ENCODE data around the gene CTSZ.

DNA sequence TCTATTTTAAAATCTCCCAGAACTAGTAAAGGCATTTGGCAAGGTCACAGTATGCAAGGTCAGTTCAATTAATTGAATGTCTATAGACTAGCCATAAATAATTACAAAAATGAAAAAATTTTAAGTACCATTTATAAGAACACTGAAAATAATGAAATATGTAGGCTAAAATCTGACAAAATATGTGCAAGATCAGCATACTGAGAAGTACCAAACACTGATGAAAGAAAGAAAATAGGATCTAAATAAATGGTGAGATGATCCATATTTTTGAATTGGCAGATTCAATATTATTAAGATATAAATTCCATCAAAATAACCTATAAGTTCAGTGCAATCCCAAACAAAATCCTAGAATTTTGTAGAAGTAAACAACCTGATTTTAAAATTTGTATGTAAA is 54.0 kb downstream of the CTSZ start:
- TF ChIP-seq, protein P1, sequence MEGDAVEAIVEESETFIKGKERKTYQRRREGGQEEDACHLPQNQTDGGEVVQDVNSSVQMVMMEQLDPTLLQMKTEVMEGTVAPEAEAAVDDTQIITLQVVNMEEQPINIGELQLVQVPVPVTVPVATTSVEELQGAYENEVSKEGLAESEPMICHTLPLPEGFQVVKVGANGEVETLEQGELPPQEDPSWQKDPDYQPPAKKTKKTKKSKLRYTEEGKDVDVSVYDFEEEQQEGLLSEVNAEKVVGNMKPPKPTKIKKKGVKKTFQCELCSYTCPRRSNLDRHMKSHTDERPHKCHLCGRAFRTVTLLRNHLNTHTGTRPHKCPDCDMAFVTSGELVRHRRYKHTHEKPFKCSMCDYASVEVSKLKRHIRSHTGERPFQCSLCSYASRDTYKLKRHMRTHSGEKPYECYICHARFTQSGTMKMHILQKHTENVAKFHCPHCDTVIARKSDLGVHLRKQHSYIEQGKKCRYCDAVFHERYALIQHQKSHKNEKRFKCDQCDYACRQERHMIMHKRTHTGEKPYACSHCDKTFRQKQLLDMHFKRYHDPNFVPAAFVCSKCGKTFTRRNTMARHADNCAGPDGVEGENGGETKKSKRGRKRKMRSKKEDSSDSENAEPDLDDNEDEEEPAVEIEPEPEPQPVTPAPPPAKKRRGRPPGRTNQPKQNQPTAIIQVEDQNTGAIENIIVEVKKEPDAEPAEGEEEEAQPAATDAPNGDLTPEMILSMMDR (IDR thresholded peaks at IDR 0.05): no peak
- no peak for TF ChIP-seq POLR2A (IDR thresholded peaks at IDR 0.05; ENCODE audit: low read length)
- no peak for TF ChIP-seq RAD21 (conservative IDR thresholded peaks at IDR 0.05 in 1 of 2, IDR thresholded peaks at IDR 0.05 in 1 of 2)
- no peak for TF ChIP-seq HOXA7 (CRISPR knock-in tag; IDR thresholded peaks at IDR 0.05)
- no peak for TF ChIP-seq BHLHE40 (IDR thresholded peaks at IDR 0.05; ENCODE audit: low read depth, low read length)
- TF ChIP-seq, protein P2, sequence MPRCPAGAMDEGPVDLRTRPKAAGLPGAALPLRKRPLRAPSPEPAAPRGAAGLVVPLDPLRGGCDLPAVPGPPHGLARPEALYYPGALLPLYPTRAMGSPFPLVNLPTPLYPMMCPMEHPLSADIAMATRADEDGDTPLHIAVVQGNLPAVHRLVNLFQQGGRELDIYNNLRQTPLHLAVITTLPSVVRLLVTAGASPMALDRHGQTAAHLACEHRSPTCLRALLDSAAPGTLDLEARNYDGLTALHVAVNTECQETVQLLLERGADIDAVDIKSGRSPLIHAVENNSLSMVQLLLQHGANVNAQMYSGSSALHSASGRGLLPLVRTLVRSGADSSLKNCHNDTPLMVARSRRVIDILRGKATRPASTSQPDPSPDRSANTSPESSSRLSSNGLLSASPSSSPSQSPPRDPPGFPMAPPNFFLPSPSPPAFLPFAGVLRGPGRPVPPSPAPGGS (IDR thresholded peaks at IDR 0.05): no peak
- TF ChIP-seq, protein P3, sequence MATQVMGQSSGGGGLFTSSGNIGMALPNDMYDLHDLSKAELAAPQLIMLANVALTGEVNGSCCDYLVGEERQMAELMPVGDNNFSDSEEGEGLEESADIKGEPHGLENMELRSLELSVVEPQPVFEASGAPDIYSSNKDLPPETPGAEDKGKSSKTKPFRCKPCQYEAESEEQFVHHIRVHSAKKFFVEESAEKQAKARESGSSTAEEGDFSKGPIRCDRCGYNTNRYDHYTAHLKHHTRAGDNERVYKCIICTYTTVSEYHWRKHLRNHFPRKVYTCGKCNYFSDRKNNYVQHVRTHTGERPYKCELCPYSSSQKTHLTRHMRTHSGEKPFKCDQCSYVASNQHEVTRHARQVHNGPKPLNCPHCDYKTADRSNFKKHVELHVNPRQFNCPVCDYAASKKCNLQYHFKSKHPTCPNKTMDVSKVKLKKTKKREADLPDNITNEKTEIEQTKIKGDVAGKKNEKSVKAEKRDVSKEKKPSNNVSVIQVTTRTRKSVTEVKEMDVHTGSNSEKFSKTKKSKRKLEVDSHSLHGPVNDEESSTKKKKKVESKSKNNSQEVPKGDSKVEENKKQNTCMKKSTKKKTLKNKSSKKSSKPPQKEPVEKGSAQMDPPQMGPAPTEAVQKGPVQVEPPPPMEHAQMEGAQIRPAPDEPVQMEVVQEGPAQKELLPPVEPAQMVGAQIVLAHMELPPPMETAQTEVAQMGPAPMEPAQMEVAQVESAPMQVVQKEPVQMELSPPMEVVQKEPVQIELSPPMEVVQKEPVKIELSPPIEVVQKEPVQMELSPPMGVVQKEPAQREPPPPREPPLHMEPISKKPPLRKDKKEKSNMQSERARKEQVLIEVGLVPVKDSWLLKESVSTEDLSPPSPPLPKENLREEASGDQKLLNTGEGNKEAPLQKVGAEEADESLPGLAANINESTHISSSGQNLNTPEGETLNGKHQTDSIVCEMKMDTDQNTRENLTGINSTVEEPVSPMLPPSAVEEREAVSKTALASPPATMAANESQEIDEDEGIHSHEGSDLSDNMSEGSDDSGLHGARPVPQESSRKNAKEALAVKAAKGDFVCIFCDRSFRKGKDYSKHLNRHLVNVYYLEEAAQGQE (IDR thresholded peaks at IDR 0.05): no peak
- no peak for TF ChIP-seq EHMT2 (IDR thresholded peaks at IDR 0.05; ENCODE audit: low read depth)
